K562 (cell line): ENCODE data around the gene SCMH1. TPM values are rescaled to one million over a fixed set of nuclear protein-coding genes. Genes with fewer than 3 reads are reported as not detected.

Source experiments
- ATAC-seq: fragments of 200-7000 bp; cut with Tn5 transposase; 3 replicates; pipeline ENCODE4 v1.9.1; 2020; ENCODE audit warnings: moderate library complexity
- BruUV-seq: library from RNA; stranded (reverse); fragments of 400-500 nt; replicated peaks from 2 replicates; lab custom pipeline; 2021; lab: Mats Ljungman, UMichigan
- CTCF ChIA-PET: fragments of 300-600 bp; formaldehyde crosslinking; extraction: SDS; loops from one replicate; lab custom pipeline; 2021; ENCODE audit warnings: low intra/inter-chr PET ratio; lab: Yijun Ruan, JAX
- POLR2A ChIA-PET: fragments of 300-600, 350-650 bp; sonication (Branson Sonifier 250); formaldehyde crosslinking; extraction: SDS; loops from one replicate; lab custom pipeline; 2021; ENCODE audit warnings: antibody characterized with exemption, inconsistent platforms; lab: Yijun Ruan, JAX
- DNase-seq, 4 experiments: peaks; one replicate each; pipeline versions ENCODE4 v3.0.0 to v3.0.0-alpha.2; 2011 to 2018; ENCODE audit warnings: low spot score in 3 of 4, mixed read lengths in 3 of 4; ENCODE audit errors: extremely low read depth in 1 of 4
- FAIRE-seq: peaks from 2 replicates; lab custom pipeline; 2011; peaks lifted over from hg19 to GRCh38; lab: Jason Lieb, UNC
- H2AFZ ChIP-seq: 2 replicates; pipeline ENCODE4 v1.6.0; 2011; ENCODE audit warnings: low read depth, low read length, control low read depth, inconsistent platforms
- H3K27ac ChIP-seq: fragments of 200-600 bp; 3 replicates; pipeline ENCODE4 v1.8.0; 2011; ENCODE audit warnings: low read depth, mild to moderate bottlenecking, control low read depth, inconsistent platforms, low read length, moderate library complexity, mixed read lengths; ENCODE audit errors: extremely low read depth
- H3K27me3 ChIP-seq, 2 experiments: fragments of 300-600 bp in 1 of 2; 2 replicates in 1 of 2; 3 replicates in 1 of 2; pipeline versions ENCODE4 v1.6.0 to v1.8.0; 2011; ENCODE audit warnings: inconsistent platforms in 2 of 2, low read length in 2 of 2, mild to moderate bottlenecking in 1 of 2, mixed read lengths in 1 of 2, moderate library complexity in 1 of 2; ENCODE audit not compliant: control insufficient read depth in 2 of 2, insufficient read depth in 2 of 2
- H3K36me3 ChIP-seq: fragments of 300-600 bp; 3 replicates; pipeline ENCODE4 v1.8.0; 2011; ENCODE audit warnings: mild to moderate bottlenecking, low read length, inconsistent platforms; ENCODE audit not compliant: control insufficient read depth, insufficient read depth
- H3K4me1 ChIP-seq, 2 experiments: fragments of 200-600 bp in 1 of 2; replicated peaks in 1 of 2; 2 replicates in 1 of 2; 3 replicates in 1 of 2; pipeline versions ENCODE4 v1.5.1 to v1.8.0; 2011; ENCODE audit warnings: inconsistent platforms in 2 of 2, low read length in 2 of 2, mild to moderate bottlenecking in 1 of 2, mixed read lengths in 1 of 2, moderate library complexity in 1 of 2; ENCODE audit not compliant: control insufficient read depth in 2 of 2, insufficient read depth in 2 of 2
- H3K4me2 ChIP-seq: 2 replicates; pipeline ENCODE4 v1.6.1; 2011; ENCODE audit warnings: low read length, control low read depth, inconsistent platforms, mixed read lengths; ENCODE audit not compliant: insufficient read depth
- H3K4me3 ChIP-seq: fragments of 200-600 bp; sonication (generic), shearing (Covaris generic); 2 replicates; pipeline ENCODE4 v1.5.1; 2016; ENCODE audit warnings: control low read depth, inconsistent platforms
- H3K79me2 ChIP-seq: fragments of 200-600 bp; 3 replicates; pipeline ENCODE4 v1.8.0; 2011; ENCODE audit warnings: low read length, inconsistent platforms; ENCODE audit not compliant: control insufficient read depth, insufficient read depth
- H3K9ac ChIP-seq, 2 experiments: 2 replicates each; pipeline versions ENCODE4 v1.6.0 to v1.6.1; 2011; ENCODE audit warnings: low read depth in 2 of 2, low read length in 2 of 2, control low read depth in 1 of 2, inconsistent platforms in 1 of 2, mild to moderate bottlenecking in 1 of 2, mixed read lengths in 1 of 2; ENCODE audit not compliant: insufficient read depth in 1 of 2
- H3K9me1 ChIP-seq: one replicate; pipeline ENCODE4 v1.6.0; 2011; ENCODE audit warnings: inconsistent platforms, mild to moderate bottlenecking, low read length, moderate library complexity; ENCODE audit not compliant: control insufficient read depth, insufficient read depth
- H3K9me3 ChIP-seq: replicated peaks from 2 replicates; pipeline ENCODE4 v1.5.1; 2011; ENCODE audit warnings: low read depth, low read length, inconsistent platforms; ENCODE audit not compliant: control insufficient read depth, insufficient read depth
- H4K20me1 ChIP-seq: replicated peaks from 2 replicates; pipeline ENCODE4 v1.6.1; 2011; ENCODE audit warnings: low read length, inconsistent platforms, mixed read lengths; ENCODE audit not compliant: control insufficient read depth, insufficient read depth
- ADNP ChIP-seq: fragments of 200-800 bp; sonication (Bioruptor generic); IDR thresholded peaks from 2 replicates; pipeline ENCODE4 v1.6.1; 2016; ENCODE audit warnings: missing genetic modification characterization, missing compliant biosample characterization
- CBX3 ChIP-seq, 2 experiments: IDR thresholded peaks; 1 replicate in 1 of 2; 2 replicates in 1 of 2; pipeline ENCODE4 v1.6.1; 2012; ENCODE audit warnings: inconsistent platforms in 2 of 2, low read length in 2 of 2, borderline replicate concordance in 1 of 2, control low read depth in 1 of 2
- ELF2 ChIP-seq: fragments of 250-450 bp; sonication (Bioruptor Pico); IDR thresholded peaks from 2 replicates; pipeline ENCODE4 v1.5.0; 2021; ENCODE audit warnings: mild to moderate bottlenecking
- MAFG ChIP-seq: fragments of 450-650 bp; conservative IDR thresholded peaks from 2 replicates; pipeline ENCODE4 v1.6.1; 2016; ENCODE audit warnings: missing genetic modification characterization, missing compliant biosample characterization
- TCF3 ChIP-seq: sonication (generic); formaldehyde crosslinking; IDR thresholded peaks from 2 replicates; pipeline ENCODE4 v1.4.0; 2020; ENCODE audit warnings: mild to moderate bottlenecking, missing genetic modification reagents
- TEAD2 ChIP-seq: fragments of 450-650 bp; IDR thresholded peaks from 2 replicates; pipeline ENCODE4 v1.6.1; 2016; ENCODE audit warnings: missing genetic modification characterization, control low read depth, missing compliant biosample characterization
- TRIM24 ChIP-seq, 2 experiments: fragments of 450-650 bp; IDR thresholded peaks; 2 replicates each; pipeline ENCODE4 v1.6.1; 2016
- TRIM28 ChIP-seq: fragments of 450-650 bp; IDR thresholded peaks from 2 replicates; pipeline ENCODE4 v1.6.1; 2017
- ZNF146 ChIP-seq: IDR thresholded peaks from one replicate; pipeline ENCODE4 v1.6.1; 2018; ENCODE audit warnings: missing compliant biosample characterization; ENCODE audit not compliant: unreplicated experiment
- ZNF224 ChIP-seq: sonication (generic); formaldehyde crosslinking; IDR thresholded peaks from 2 replicates; pipeline ENCODE4 v1.8.0; 2022; ENCODE audit warnings: mild to moderate bottlenecking, missing genetic modification reagents
- ZNF316 ChIP-seq: fragments of 450-650 bp; IDR thresholded peaks from 2 replicates; pipeline ENCODE4 v1.6.1; 2016
- ZNF551 ChIP-seq: fragments of 250-450 bp; sonication (Bioruptor Pico); IDR thresholded peaks from 2 replicates; pipeline ENCODE4 v1.5.0; 2021; ENCODE audit warnings: mild to moderate bottlenecking, moderate library complexity
- ZNF668 ChIP-seq: fragments of 250-450 bp; sonication (Bioruptor Pico); IDR thresholded peaks from 2 replicates; pipeline ENCODE4 v1.8.0; 2022; ENCODE audit warnings: mild to moderate bottlenecking, inconsistent platforms
- WGBS: fragments of 100-300 bp; shearing (Covaris generic); methylation state at CpG from one replicate; pipeline ENCODE4 v1.1.6; 2016; ENCODE audit warnings: low coverage, mixed read lengths; ENCODE audit not compliant: insufficient coverage; ENCODE audit errors: missing lambda C conversion rate; 5-methylcytosine and 5-hydroxymethylcytosine counted together
- in situ Hi-C: fragments of 300-500 bp; cut with MboI; formaldehyde crosslinking; loops from 4 replicates; pipeline ENCODE4 v1.15.0; 2018; ENCODE audit warnings: inconsistent platforms, mixed read lengths
- intact Hi-C: fragments of 100-400 bp; cut with micrococcal nuclease; formaldehyde crosslinking; loops from 2 replicates; pipeline ENCODE4 v1.14.2; 2022
- polyA plus RNA-seq, 8 experiments: library from polyadenylated mRNA; depleted of rRNA in 4 of 8; stranded (reverse) in 5 of 8; unstranded in 3 of 8; fragments of >200 nt; fragmentation: Nextera tagmentation in 2 of 8; fragmentation: Illumina TruSeq in 1 of 8; extraction: Ambion mirVana in 2 of 8; extraction: Trizol in 1 of 8; gene quantifications; 2 replicates each; pipeline versions ENCODE4 v1.2.1 to v1.2.3, GENCODE V29; 2011 to 2014; ENCODE audit warnings: inconsistent platforms in 1 of 8, missing spikeins in 1 of 8
- total RNA-seq, 7 experiments: library from RNA; depleted of rRNA in 6 of 7; stranded (reverse); fragments of >200 nt in 6 of 7; fragmentation: Illumina TruSeq in 2 of 7; extraction: Trizol in 2 of 7; gene quantifications; 2 replicates each; pipeline versions ENCODE4 v1.2.1 to v1.2.3, GENCODE V29; 2011 to 2021; ENCODE audit warnings: low replicate concordance in 1 of 7
- TF ChIP-seq, protein P1 (sequence below): sonication (generic); formaldehyde crosslinking; IDR thresholded peaks from 2 replicates; pipeline ENCODE4 v1.9.0; 2022; ENCODE audit warnings: mild to moderate bottlenecking, missing genetic modification reagents
- TF ChIP-seq, protein P2 (sequence below): fragments of 450-650 bp; formaldehyde crosslinking; IDR thresholded peaks from 2 replicates; pipeline ENCODE4 v1.4.0; 2022; ENCODE audit warnings: missing genetic modification characterization

The SCMH1 gene
- total and polyA plus RNA-seq, 9 of the 15 experiments (the other 6 are each of a cell fraction or from before 2014, with no cell fraction given): 8.5 to 37.0 (median 26.8) TPM

GRCh38 chr1:41032147-41032546, 210.0 kb downstream of the SCMH1 start:
- BruUV-seq: no TSS peak
- intact Hi-C loops: loop anchor here (10.0 kb wide), 1 partner anchor 393 kb away; no protein-coding TSS in a partner anchor
- CTCF ChIA-PET: no interaction called here

GRCh38 chr1:41030872-41031616, 211.1 kb downstream of the SCMH1 start:
- ATAC-seq (no peak), DNase-seq (no peak), FAIRE-seq (no peak)
- intact Hi-C loops: loop anchor here (10.0 kb wide), 1 partner anchor 394 kb away; no protein-coding TSS in a partner anchor
- Histone ChIP-seq H4K20me1 (no peaks in the 10 kb centered on the region), H2AFZ (no peak overlapping the region), H3K79me2 (no peaks in the 10 kb centered on the region), H3K36me3 (peaks cover 63% of the 10 kb centered on the region), H3K4me1 (peaks cover 2 to 3% of the 10 kb centered on the region in 2 experiments; a peak in 2 of 5 replicates), H3K4me3 (no peak overlapping the region), H3K27me3 (no peaks in the 10 kb centered on the region), H3K9me1 (no peaks in the 10 kb centered on the region), H3K4me2 (no peak overlapping the region), H3K9me3 (peaks cover 3% of the 10 kb centered on the region), H3K9ac (no peak overlapping the region), H3K27ac (no peak overlapping the region)
- TF ChIP-seq, protein P1, sequence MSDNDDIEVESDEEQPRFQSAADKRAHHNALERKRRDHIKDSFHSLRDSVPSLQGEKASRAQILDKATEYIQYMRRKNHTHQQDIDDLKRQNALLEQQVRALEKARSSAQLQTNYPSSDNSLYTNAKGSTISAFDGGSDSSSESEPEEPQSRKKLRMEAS (CRISPR knock-in tag): no peak
- TF ChIP-seq ZNF668: no peak
- TF ChIP-seq, protein P2, sequence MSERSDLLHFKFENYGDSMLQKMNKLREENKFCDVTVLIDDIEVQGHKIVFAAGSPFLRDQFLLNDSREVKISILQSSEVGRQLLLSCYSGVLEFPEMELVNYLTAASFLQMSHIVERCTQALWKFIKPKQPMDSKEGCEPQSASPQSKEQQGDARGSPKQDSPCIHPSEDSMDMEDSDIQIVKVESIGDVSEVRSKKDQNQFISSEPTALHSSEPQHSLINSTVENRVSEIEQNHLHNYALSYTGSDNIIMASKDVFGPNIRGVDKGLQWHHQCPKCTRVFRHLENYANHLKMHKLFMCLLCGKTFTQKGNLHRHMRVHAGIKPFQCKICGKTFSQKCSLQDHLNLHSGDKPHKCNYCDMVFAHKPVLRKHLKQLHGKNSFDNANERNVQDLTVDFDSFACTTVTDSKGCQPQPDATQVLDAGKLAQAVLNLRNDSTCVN (CRISPR knock-in tag): no peak
- TF ChIP-seq ZNF224 (CRISPR knock-in tag): no peak
- TF ChIP-seq ELF2 (CRISPR knock-in tag): no peak
- no peak for TF ChIP-seq MAFG (tag)
- CTCF ChIA-PET: no interaction called here
- no TSS peak for BruUV-seq
- POLR2A ChIA-PET: interaction anchor here (0.7 to 0.8 kb wide), 2 partner anchors 9 to 11 kb away, joined by 3 read pairs; no protein-coding TSS in a partner anchor
- in situ Hi-C loops: no loop called here
- 94% methylated on average over 8 of the region's 8 CpGs for WGBS

More at GRCh38 chr1:41032147-41032546, 210.0 kb downstream of the SCMH1 start:
- peaks cover 2 to 3% of the 10 kb centered on the region in 2 experiments; a peak in 2 of 5 replicates for H3K4me1 ChIP-seq
- in situ Hi-C loops: no loop called here
- H2AFZ ChIP-seq: no peak overlapping the region
- no peaks in the 10 kb centered on the region for H4K20me1 ChIP-seq
- ATAC-seq: no peak
- H3K4me3 ChIP-seq: no peak overlapping the region
- POLR2A ChIA-PET: no interaction called here
- no peak for DNase-seq
- H3K27me3 ChIP-seq: no peaks in the 10 kb centered on the region
- no peak overlapping the region for H3K4me2 ChIP-seq
- WGBS: 67% methylated on average over 2 of the region's 2 CpGs
- no peak overlapping the region for H3K27ac ChIP-seq
- H3K36me3 ChIP-seq: peaks cover 73% of the 10 kb centered on the region
- H3K79me2 ChIP-seq: no peaks in the 10 kb centered on the region
- FAIRE-seq: no peak
- TF ChIP-seq ZNF146 (CRISPR knock-in tag) (no peak), ZNF551 (CRISPR knock-in tag) (no peak), ZNF316 (peak; percentile 85), ADNP (tag) (0 out of 2 replicates have a peak, but pooled peaks have one; percentile 37), TEAD2 (tag) (no peak), CBX3 (IDR thresholded peaks at IDR 0.05; ENCODE audit: borderline replicate concordance in 1 of 2, low read length in 2 of 2) (0 out of 3 replicates have a peak, but pooled peaks of 1 of the 2 experiments have one; percentile 33), TCF3 (CRISPR knock-in tag) (no peak), TRIM28 (peak; percentile 68; the same call in 1 of the 2 replicates), TRIM24 (IDR thresholded peaks at IDR 0.05) (peak; percentile 26 to 48; a peak in 1 of 4 replicates)
- TF ChIP-seq, all 486 proteins: peak for 5
- H3K9ac ChIP-seq: no peak overlapping the region
- no peaks in the 10 kb centered on the region for H3K9me1 ChIP-seq
- peaks cover 3% of the 10 kb centered on the region for H3K9me3 ChIP-seq
